NCI-H128 (cell line): ENCODE data around the gene ZNF574.

Experiments used
- DNase-seq: peaks from one replicate; lab custom pipeline; 2025; ENCODE audit not compliant: unreplicated experiment; lab: John Stamatoyannopoulos, UW

The ZNF574 gene

DNA sequence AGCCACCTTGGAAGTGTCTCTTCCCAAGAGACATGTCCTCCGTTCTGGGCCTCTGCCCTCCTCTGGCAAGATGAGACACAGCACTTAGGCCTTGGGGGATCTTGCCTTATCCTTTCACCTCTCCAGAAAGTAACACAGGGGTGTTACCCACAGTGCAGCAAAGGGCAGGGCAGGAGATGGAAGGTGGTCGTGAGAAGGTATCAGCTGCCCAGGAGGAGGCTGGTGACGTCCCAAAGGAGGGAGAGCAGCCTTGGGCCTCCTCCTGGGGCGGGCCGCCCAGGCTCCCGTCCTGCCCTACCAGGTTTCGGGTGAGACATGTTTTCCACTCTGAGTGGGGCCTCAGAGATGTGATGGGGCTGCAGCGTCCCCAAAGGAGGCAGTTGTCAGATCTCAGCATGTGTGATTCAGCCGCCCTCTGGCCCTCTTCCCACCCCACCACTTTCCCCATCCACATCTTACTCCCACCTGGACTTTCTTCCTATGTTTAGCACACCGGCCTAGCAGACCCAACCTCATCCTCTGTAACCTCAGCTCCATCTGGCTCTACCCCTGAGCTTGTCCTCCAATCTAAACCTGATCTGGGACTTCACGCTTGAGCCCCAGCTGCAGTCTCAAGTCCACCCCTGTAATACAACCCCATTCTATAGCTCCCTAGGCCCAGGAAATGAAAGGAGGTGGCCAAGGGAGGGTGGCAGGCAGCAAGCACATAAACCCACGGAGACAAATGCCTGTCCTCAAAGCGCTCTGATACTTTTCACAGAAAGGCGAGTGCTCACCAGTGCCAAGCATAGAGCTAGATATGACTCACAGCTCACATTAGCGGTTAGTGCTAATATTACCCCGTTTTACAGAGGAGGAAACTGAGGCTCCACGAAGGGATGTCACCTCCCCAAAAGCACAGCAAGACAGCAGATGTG is 47.0 kb downstream of the ZNF574 start:
- DNase-seq, result no peak

DNA sequence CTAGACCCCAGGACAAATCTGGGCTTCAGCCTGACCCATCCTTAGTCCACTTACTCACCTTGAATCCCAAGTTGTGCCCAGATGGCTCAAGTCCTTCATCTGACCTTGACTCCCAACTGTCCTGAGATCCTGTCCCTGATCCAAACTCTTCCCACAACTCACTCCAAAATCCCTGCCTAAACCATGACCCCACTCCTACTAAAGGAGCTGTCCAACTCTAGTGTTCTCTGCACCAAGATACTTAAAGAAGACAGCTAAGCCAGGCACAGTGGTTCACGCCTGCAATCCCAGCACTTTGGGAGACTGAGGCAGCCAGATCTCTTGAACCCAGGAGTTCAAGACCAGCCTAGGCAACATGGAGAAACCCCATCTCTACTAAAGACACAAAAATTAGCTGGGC is 47.8 kb downstream of the ZNF574 start:
- DNase-seq, result no peak

DNA sequence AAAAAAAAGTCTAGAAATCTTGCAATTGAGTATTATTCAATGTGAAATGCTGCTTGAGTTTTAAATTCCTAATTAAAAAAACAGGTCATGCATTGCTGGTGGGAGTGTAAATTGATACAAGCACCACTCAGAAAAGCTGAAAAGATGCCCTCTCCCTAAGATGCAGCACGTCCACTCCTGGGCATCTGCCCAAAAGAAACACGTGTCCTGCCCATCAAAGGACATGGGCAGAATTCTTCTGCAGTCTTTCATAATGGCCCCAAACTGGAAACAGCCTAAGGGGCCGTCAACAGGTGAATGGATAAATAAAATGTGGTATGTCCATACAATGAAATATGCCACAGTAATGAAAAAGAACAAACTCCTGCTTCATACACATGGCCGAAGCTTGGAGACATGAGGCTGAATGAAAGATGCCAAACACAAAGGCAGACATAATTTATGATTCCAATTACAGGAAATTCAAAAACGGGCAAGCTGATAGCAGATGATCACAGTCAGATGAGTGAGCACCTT is 48.5 kb downstream of the ZNF574 start:
- no peak for DNase-seq

DNA sequence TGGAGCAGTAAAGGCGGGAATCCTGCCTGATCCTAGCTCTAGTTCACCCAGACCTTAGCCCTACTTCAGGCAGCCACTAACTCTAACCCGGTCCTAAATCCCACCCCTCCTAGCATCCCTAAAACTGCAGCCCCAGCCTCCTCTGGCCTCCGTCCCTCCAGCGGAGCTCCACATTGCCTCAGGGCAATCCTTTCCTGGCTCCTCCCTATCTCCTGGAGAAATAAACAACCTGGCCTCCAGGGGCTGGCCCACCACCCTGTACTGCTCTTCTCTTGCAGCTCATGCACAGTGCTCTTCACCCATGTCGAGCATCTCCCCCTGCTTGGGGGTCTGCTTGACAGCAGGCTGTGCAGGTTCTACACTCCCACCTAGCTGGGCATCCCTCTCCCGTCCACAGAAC is 49.6 kb downstream of the ZNF574 start:
- no peak for DNase-seq

DNA sequence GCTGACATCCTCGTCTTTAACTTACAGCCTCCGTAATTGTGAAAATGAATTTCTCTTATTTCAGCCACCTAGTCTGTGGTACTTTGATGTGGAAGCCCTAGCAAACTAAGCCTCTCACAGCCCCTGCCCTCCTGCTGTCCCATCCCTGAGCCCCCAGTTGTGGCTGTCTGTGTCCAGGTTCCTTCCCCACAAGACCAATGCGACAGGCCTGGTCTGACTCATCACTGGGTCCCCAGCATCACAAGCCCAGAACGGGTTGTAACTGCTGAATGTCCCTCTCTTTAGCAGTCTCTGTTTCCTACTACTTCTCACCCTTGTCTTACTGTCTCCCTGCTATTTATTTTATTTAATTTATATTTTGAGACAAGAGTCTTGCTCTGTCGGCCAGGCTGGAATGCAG is 50.6 kb downstream of the ZNF574 start:
- no peak for DNase-seq

DNA sequence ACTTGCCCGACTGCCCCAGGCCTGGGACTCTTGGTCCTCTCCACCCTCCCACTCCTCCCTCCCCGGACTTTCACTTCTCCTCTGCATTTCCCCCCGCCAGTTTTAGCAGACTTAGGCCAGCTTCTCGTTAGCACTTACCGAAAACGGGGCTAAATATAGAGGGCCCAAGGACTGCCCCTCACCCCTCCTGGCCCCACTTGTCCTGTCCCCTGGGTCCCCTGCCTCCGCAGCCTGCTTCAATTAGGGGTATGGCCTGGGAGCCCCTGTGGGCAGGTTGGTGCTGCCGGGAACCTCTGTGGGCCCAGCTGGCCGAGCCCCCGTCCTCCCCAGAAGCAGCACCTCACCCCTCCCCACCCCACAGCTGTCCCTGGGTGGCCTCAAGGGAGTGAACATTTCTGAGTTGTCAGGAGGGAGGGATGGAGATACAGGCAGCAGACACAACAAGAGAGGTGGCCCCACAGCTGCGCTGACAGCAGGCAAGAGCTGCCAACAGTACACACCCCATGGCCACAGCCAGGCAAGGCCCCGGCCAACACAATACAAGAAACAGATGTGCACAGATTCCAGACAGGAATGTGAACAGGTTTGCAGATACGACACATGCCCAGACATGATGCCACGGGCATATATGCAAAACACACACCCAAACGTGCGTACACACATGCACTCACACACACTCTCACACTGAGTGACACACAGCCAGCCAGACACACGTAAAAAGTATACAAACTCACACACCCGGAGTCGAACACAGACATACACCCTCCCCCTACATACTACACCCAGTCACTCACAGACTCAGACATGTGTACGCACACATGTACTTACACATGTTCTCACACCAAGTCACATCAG is 53.7 kb downstream of the ZNF574 start:
- DNase-seq, result no peak

DNA sequence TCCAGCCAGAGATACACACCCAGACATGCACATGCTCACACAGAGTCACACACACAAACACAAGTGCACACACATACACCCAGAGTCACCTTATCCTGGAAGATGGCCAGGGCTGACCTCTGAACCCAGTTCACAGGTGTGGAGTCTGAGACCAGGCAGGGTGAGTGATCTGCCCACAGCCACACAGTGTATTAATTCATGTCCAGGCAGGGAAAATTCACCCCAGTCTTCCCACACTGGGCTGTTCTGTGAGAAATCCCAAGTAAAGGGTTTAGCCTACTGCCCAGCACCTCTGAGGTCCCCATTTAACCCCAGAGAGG is 54.2 kb downstream of the ZNF574 start:
- no peak for DNase-seq
